ENCODE results near the gene NOL11. TPM values are rescaled to one million over a fixed set of nuclear protein-coding genes. Genes with fewer than 3 reads are reported as not detected.
"Not testable (repeated sequence)": the region's sequence is repeated elsewhere in the genome, so short reads cannot be mapped to it uniquely, and the experiment has no call there.

The NOL11 gene
- total RNA-seq, 1 experiment from 2014 or later = 38.2 TPM

- no peaks in the 10 kb centered on the region for H3K27me3 ChIP-seq (ENCODE audit: insufficient read depth, low read depth)
- intact Hi-C loops (cut with micrococcal nuclease; ENCODE audit: unreplicated experiment) = no loop called here
- H3K4me1 ChIP-seq (replicated peaks; ENCODE audit: insufficient read depth) = peaks cover 15% of the 10 kb centered on the region
- H3K4me2 ChIP-seq = no peak overlapping the region
- peaks cover 27% of the 10 kb centered on the region for H3F3A ChIP-seq (ENCODE audit: insufficient read depth, low read depth)
- no peak for DNase-seq
- no peaks in the 10 kb centered on the region for H4K20me1 ChIP-seq (ENCODE audit: insufficient read depth)
- H3K9me2 ChIP-seq (ENCODE audit: insufficient read depth) = no peaks in the 10 kb centered on the region
- no peak overlapping the region for H3K4me3 ChIP-seq
- peaks cover 12% of the 10 kb centered on the region for H3K9me3 ChIP-seq (ENCODE audit: insufficient read depth, low read depth)
- CTCF ChIA-PET = no interaction called here
- POLR2A ChIA-PET (ENCODE audit: unreplicated experiment) = no interaction called here
- TF ChIP-seq CTCF (conservative IDR thresholded peaks at IDR 0.05) (no peak), EZH2 (IDR thresholded peaks at IDR 0.05; ENCODE audit: low read depth) (no peak)
- no peak overlapping the region for H2AFZ ChIP-seq
- H3K36me3 ChIP-seq (ENCODE audit: low read depth) = peaks cover 8% of the 10 kb centered on the region; the same call in 1 of the 2 replicates
- H3K79me2 ChIP-seq (ENCODE audit: low read depth) = no peaks in the 10 kb centered on the region
- no peak overlapping the region for H3K27ac ChIP-seq
- no TSS peak for BruUV-seq (replicated peaks)
Observed at GRCh38 chr17:67753026-67753425, 35.3 kb downstream of the NOL11 start.

GRCh38 chr17:67754001-67754400, 36.3 kb downstream of the NOL11 start:
- Histone ChIP-seq H3K4me3 (no peak overlapping the region), H3K9me2 (ENCODE audit: insufficient read depth) (no peaks in the 10 kb centered on the region), H3K27me3 (ENCODE audit: insufficient read depth, low read depth) (no peaks in the 10 kb centered on the region), H3K4me1 (replicated peaks; ENCODE audit: insufficient read depth) (peaks cover 15% of the 10 kb centered on the region), H3K4me2 (no peak overlapping the region), H4K20me1 (ENCODE audit: insufficient read depth) (no peaks in the 10 kb centered on the region), H3F3A (ENCODE audit: insufficient read depth, low read depth) (peaks cover 20% of the 10 kb centered on the region), H3K9me3 (ENCODE audit: insufficient read depth, low read depth) (peaks cover 12% of the 10 kb centered on the region), H2AFZ (no peak overlapping the region), H3K27ac (no peak overlapping the region), H3K36me3 (ENCODE audit: low read depth) (peaks cover 3% of the 10 kb centered on the region; the same call in 1 of the 2 replicates), H3K79me2 (ENCODE audit: low read depth) (no peaks in the 10 kb centered on the region)
- POLR2A ChIA-PET (ENCODE audit: unreplicated experiment) = no interaction called here
- no TSS peak for BruUV-seq (replicated peaks)
- intact Hi-C loops (cut with micrococcal nuclease; ENCODE audit: unreplicated experiment) = no loop called here
- no peak for TF ChIP-seq CTCF (conservative IDR thresholded peaks at IDR 0.05)
- no peak for TF ChIP-seq EZH2 (IDR thresholded peaks at IDR 0.05; ENCODE audit: low read depth)
- DNase-seq = no peak
- CTCF ChIA-PET = no interaction called here

- H3K79me2 ChIP-seq (ENCODE audit: low read depth) = not testable (repeated sequence)
Observed at GRCh38 chr17:67754686-67755085, 37.0 kb downstream of the NOL11 start.

GRCh38 chr17:67756766-67757165, 39.0 kb downstream of the NOL11 start:
- intact Hi-C loops (cut with micrococcal nuclease; ENCODE audit: unreplicated experiment) = not testable (repeated sequence)

More at GRCh38 chr17:67754686-67755085, 37.0 kb downstream of the NOL11 start:
- CTCF ChIA-PET; H3K36me3 ChIP-seq (ENCODE audit: low read depth); H2AFZ ChIP-seq; H3K9me2 ChIP-seq (ENCODE audit: insufficient read depth); intact Hi-C loops (cut with micrococcal nuclease; ENCODE audit: unreplicated experiment); H3K4me2 ChIP-seq; H4K20me1 ChIP-seq (ENCODE audit: insufficient read depth); POLR2A ChIA-PET (ENCODE audit: unreplicated experiment); H3K4me3 ChIP-seq; BruUV-seq (replicated peaks); DNase-seq; H3K27me3 ChIP-seq (ENCODE audit: insufficient read depth, low read depth): not testable (repeated sequence)
- Histone ChIP-seq H3K9me3 (ENCODE audit: insufficient read depth, low read depth) (peaks cover 12% of the 10 kb centered on the region), H3K4me1 (replicated peaks; ENCODE audit: insufficient read depth) (peaks cover 15% of the 10 kb centered on the region), H3F3A (ENCODE audit: insufficient read depth, low read depth) (peaks cover 20% of the 10 kb centered on the region), H3K27ac (peak overlapping the region; percentile 73)

More at GRCh38 chr17:67756766-67757165, 39.0 kb downstream of the NOL11 start:
- CTCF ChIA-PET; POLR2A ChIA-PET (ENCODE audit: unreplicated experiment); H3K27me3 ChIP-seq (ENCODE audit: insufficient read depth, low read depth); H3K36me3 ChIP-seq (ENCODE audit: low read depth); H4K20me1 ChIP-seq (ENCODE audit: insufficient read depth); BruUV-seq (replicated peaks); H2AFZ ChIP-seq; DNase-seq; H3K79me2 ChIP-seq (ENCODE audit: low read depth); H3K9me2 ChIP-seq (ENCODE audit: insufficient read depth); H3K4me3 ChIP-seq; H3K27ac ChIP-seq; H3K4me2 ChIP-seq: not testable (repeated sequence)
- peaks cover 12% of the 10 kb centered on the region for H3K9me3 ChIP-seq (ENCODE audit: insufficient read depth, low read depth)
- peaks cover 20% of the 10 kb centered on the region for H3F3A ChIP-seq (ENCODE audit: insufficient read depth, low read depth)
- peaks cover 15% of the 10 kb centered on the region for H3K4me1 ChIP-seq (replicated peaks; ENCODE audit: insufficient read depth)

All from PC-9 (cell line).